HEK293T (cell line): ENCODE measurements around the gene NIM1K.

Experiments
- ARNT ChIP-seq: fragments of 450-650 bp; IDR thresholded peaks from 2 replicates; pipeline ENCODE4 v1.6.1; 2017; ENCODE audit warnings: mild to moderate bottlenecking
- CTBP1 ChIP-seq: fragments of 450-650 bp; IDR thresholded peaks from 2 replicates; pipeline ENCODE4 v1.6.1; 2016; ENCODE audit warnings: borderline replicate concordance
- ELF4 ChIP-seq: fragments of 450-650 bp; IDR thresholded peaks from 2 replicates; pipeline ENCODE4 v1.6.1; 2017; ENCODE audit warnings: antibody characterized with exemption
- HDGF ChIP-seq: fragments of 450-650 bp; IDR thresholded peaks from 2 replicates; pipeline ENCODE4 v1.6.1; 2017; ENCODE audit warnings: antibody characterized with exemption, borderline replicate concordance
- NFRKB ChIP-seq: fragments of 450-650 bp; IDR thresholded peaks from 2 replicates; pipeline ENCODE4 v1.6.1; 2016; ENCODE audit warnings: mild to moderate bottlenecking, moderate library complexity
- PKNOX1 ChIP-seq: fragments of 450-650 bp; IDR thresholded peaks from 2 replicates; pipeline ENCODE4 v1.6.1; 2016
- SP1 ChIP-seq: fragments of 450-650 bp; IDR thresholded peaks from 2 replicates; pipeline ENCODE4 v1.6.1; 2017
- SUZ12 ChIP-seq: fragments of 450-650 bp; IDR thresholded peaks from 2 replicates; pipeline ENCODE4 v1.6.1; 2016; ENCODE audit warnings: mild to moderate bottlenecking

DNA sequence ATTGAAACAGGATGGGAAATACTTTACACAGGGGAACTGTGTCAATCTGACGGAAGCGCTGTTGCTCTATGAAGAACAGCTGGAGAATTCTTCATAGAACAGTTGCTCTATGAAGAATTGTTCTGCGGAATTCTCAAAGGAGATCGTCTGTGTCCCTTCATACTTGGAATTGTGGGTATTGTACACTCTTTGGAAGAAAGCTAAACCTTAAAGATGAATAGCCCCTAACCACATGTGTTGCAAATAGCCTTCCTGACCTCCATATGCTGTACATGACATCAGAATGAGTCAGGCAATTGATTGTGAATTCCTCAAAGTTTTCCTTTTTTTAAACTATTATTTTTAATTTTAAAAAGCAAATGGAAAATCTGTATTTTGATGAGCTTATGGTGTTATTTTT lies 15.6 kb downstream of the NIM1K start:
- TF ChIP-seq PKNOX1 (no peak), SP1 (no peak), SUZ12 (no peak), ARNT (no peak), CTBP1 (no peak), ELF4 (no peak), NFRKB (no peak), HDGF (no peak)
